Stimulated activated memory B cell treated with anti-CD40 and anti-IgM and Interleukin-4, amounts not matched to agents 10 μg/mL and 1 μg/mL and 100 μg/mL, for 72 hours (primary cell): ENCODE data around the gene ATP7B.

Source experiments
- ATAC-seq: fragments of 150-1000 bp; cut with Tn5 transposase; 2 replicates; pipeline ENCODE4 v1.10.0; 2021
- H3K27ac Mint-ChIP-seq: one replicate; pipeline ENCODE4 v1.8.0; 2022; ENCODE audit warnings: mild to moderate bottlenecking, mixed read lengths
- H3K27me3 Mint-ChIP-seq: one replicate; pipeline ENCODE4 v1.8.0; 2022; ENCODE audit warnings: mixed read lengths
- H3K36me3 Mint-ChIP-seq: one replicate; pipeline ENCODE4 v1.8.0; 2022; ENCODE audit warnings: mixed read lengths
- H3K4me1 Mint-ChIP-seq: one replicate; pipeline ENCODE4 v1.8.0; 2022; ENCODE audit warnings: mixed read lengths
- H3K4me3 Mint-ChIP-seq: one replicate; pipeline ENCODE4 v1.8.0; 2022; ENCODE audit warnings: mild to moderate bottlenecking, moderate library complexity, mixed read lengths
- H3K9me3 Mint-ChIP-seq: one replicate; pipeline ENCODE4 v1.8.0; 2022; ENCODE audit warnings: mixed read lengths

The ATP7B gene

GRCh38 chr13:51892657-51893056, 118.6 kb downstream of the ATP7B start:
- no peak overlapping the region for H3K4me3 Mint-ChIP-seq
- peaks cover 64% of the 10 kb centered on the region for H3K27me3 Mint-ChIP-seq
- H3K4me1 Mint-ChIP-seq, result no peaks in the 10 kb centered on the region
- H3K27ac Mint-ChIP-seq, result no peak overlapping the region
- no peaks in the 10 kb centered on the region for H3K36me3 Mint-ChIP-seq
- H3K9me3 Mint-ChIP-seq, result no peaks in the 10 kb centered on the region
- no peak for ATAC-seq

- no peaks in the 10 kb centered on the region for H3K36me3 Mint-ChIP-seq
- H3K4me3 Mint-ChIP-seq, result no peak overlapping the region
- peaks cover 57% of the 10 kb centered on the region for H3K27me3 Mint-ChIP-seq
- H3K27ac Mint-ChIP-seq, result no peak overlapping the region
- H3K9me3 Mint-ChIP-seq, result peaks cover 8% of the 10 kb centered on the region
- H3K4me1 Mint-ChIP-seq, result no peaks in the 10 kb centered on the region
- ATAC-seq, result no peak
Observed at GRCh38 chr13:51887468-51887867, 123.8 kb downstream of the ATP7B start.

GRCh38 chr13:51885651-51886050, 125.6 kb downstream of the ATP7B start:
- Mint-ChIP-seq H3K27ac (no peak overlapping the region), H3K4me1 (no peaks in the 10 kb centered on the region)
- ATAC-seq, result no peak

GRCh38 chr13:51883226-51883600, 128.0 kb downstream of the ATP7B start:
- no peak for ATAC-seq
- peaks cover 18% of the 10 kb centered on the region for H3K9me3 Mint-ChIP-seq
- no peak overlapping the region for H3K27ac Mint-ChIP-seq
- H3K36me3 Mint-ChIP-seq, result no peaks in the 10 kb centered on the region
- H3K4me1 Mint-ChIP-seq, result no peaks in the 10 kb centered on the region
- peaks cover 25% of the 10 kb centered on the region for H3K27me3 Mint-ChIP-seq
- no peak overlapping the region for H3K4me3 Mint-ChIP-seq

More at GRCh38 chr13:51885651-51886050, 125.6 kb downstream of the ATP7B start:
- no peak overlapping the region for H3K4me3 Mint-ChIP-seq
- H3K9me3 Mint-ChIP-seq, result peaks cover 18% of the 10 kb centered on the region
- no peaks in the 10 kb centered on the region for H3K36me3 Mint-ChIP-seq
- peaks cover 40% of the 10 kb centered on the region for H3K27me3 Mint-ChIP-seq
